Prostate gland (tissue), 2 donors: ENCODE measurements around the gene SLC24A4. TPM values are rescaled to one million over a fixed set of nuclear protein-coding genes. Genes with fewer than 3 reads are reported as not detected.

ENCODE experiments used
- DNase-seq: peaks from one replicate; pipeline ENCODE4 v3.0.0-alpha.2; 2019; ENCODE audit warnings: low spot score
- H3K27ac ChIP-seq, 2 donors: fragments of 200-600 bp; sonication (generic); 2 replicates each; pipeline ENCODE4 v1.5.1; 2017 to 2019
- H3K27me3 ChIP-seq: fragments of 200-600 bp; sonication (generic); replicated peaks from 2 replicates; pipeline ENCODE4 v1.5.1; 2019; ENCODE audit not compliant: insufficient read depth
- H3K36me3 ChIP-seq, 2 donors: fragments of 200-600 bp; sonication (generic); 1 replicate in 1 of 2; 2 replicates in 1 of 2; pipeline versions ENCODE4 v1.5.1 to v1.8.1; 2017 to 2019
- H3K4me1 ChIP-seq: fragments of 200-600 bp; sonication (generic); replicated peaks from 2 replicates; pipeline ENCODE4 v1.5.1; 2019
- H3K4me3 ChIP-seq, 2 donors: fragments of 200-600 bp; sonication (generic); 2 replicates each; pipeline ENCODE4 v1.5.1; 2017 to 2019
- H3K9me3 ChIP-seq: fragments of 200-600 bp; sonication (generic); 2 replicates; pipeline ENCODE4 v1.5.1; 2017
- POLR2A ChIP-seq: fragments of 450-650 bp; IDR thresholded peaks from one replicate; pipeline ENCODE4 v1.6.1; 2016; ENCODE audit warnings: antibody characterized with exemption, mild to moderate bottlenecking
- POLR2AphosphoS5 ChIP-seq: sonication (generic); formaldehyde crosslinking; IDR thresholded peaks from one replicate; pipeline ENCODE4 v1.6.1; 2017; ENCODE audit warnings: antibody characterized with exemption
- WGBS: methylation state at CpG from one replicate; pipeline ENCODE4 v1.1.5; 2018; 5-methylcytosine and 5-hydroxymethylcytosine counted together
- intact Hi-C: fragments of 100-400 bp; cut with DNase I; formaldehyde crosslinking; loops from one replicate; pipeline ENCODE4 v1.14.2; 2022
- total RNA-seq, 2 donors: library from RNA; depleted of rRNA; stranded (reverse); fragments of >200 nt; gene quantifications; one replicate each; pipeline ENCODE4 v1.1.0, GENCODE V29; 2016
- TF ChIP-seq, protein P1 (sequence below), 4 experiments: fragments of 200-600 bp in 2 of 4; fragments of 450-650 bp in 2 of 4; sonication (generic) in 2 of 4; IDR thresholded peaks; 1 replicate in 3 of 4; 2 replicates in 1 of 4; pipeline ENCODE4 v1.5.1; 2016 to 2019; ENCODE audit warnings: antibody characterized with exemption in 4 of 4, mild to moderate bottlenecking in 2 of 4, moderate library complexity in 2 of 4

The SLC24A4 gene
- total RNA-seq, 2 donors from 2014 or later: 0.82 to 7.2 TPM

GRCh38 chr14:92277031-92277430, 45.9 kb upstream of the SLC24A4 start:
- H3K36me3 ChIP-seq: no peaks in the 10 kb centered on the region
- H3K9me3 ChIP-seq: no peaks in the 10 kb centered on the region
- DNase-seq: no peak
- intact Hi-C loops: no loop called here
- H3K27me3 ChIP-seq: no peaks in the 10 kb centered on the region
- H3K4me3 ChIP-seq: no peak overlapping the region
- 89% methylated on average over 5 of the region's 5 CpGs for WGBS
- TF ChIP-seq POLR2AphosphoS5 (no peak), POLR2A (no peak)
- TF ChIP-seq, protein P1, sequence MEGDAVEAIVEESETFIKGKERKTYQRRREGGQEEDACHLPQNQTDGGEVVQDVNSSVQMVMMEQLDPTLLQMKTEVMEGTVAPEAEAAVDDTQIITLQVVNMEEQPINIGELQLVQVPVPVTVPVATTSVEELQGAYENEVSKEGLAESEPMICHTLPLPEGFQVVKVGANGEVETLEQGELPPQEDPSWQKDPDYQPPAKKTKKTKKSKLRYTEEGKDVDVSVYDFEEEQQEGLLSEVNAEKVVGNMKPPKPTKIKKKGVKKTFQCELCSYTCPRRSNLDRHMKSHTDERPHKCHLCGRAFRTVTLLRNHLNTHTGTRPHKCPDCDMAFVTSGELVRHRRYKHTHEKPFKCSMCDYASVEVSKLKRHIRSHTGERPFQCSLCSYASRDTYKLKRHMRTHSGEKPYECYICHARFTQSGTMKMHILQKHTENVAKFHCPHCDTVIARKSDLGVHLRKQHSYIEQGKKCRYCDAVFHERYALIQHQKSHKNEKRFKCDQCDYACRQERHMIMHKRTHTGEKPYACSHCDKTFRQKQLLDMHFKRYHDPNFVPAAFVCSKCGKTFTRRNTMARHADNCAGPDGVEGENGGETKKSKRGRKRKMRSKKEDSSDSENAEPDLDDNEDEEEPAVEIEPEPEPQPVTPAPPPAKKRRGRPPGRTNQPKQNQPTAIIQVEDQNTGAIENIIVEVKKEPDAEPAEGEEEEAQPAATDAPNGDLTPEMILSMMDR (IDR thresholded peaks at IDR 0.05): no peak
- H3K27ac ChIP-seq: no peak overlapping the region
- H3K4me1 ChIP-seq: no peaks in the 10 kb centered on the region

GRCh38 chr14:92280554-92281262, 42.3 kb upstream of the SLC24A4 start:
- TF ChIP-seq, protein P1 (IDR thresholded peaks at IDR 0.05): no peak
- no peak for TF ChIP-seq POLR2AphosphoS5
- no peak for TF ChIP-seq POLR2A
- Histone ChIP-seq H3K27me3 (no peaks in the 10 kb centered on the region), H3K36me3 (no peaks in the 10 kb centered on the region), H3K4me1 (no peaks in the 10 kb centered on the region), H3K4me3 (no peak overlapping the region), H3K27ac (no peak overlapping the region), H3K9me3 (no peaks in the 10 kb centered on the region)
- 89% methylated on average over 4 of the region's 4 CpGs for WGBS
- no peak for DNase-seq
- intact Hi-C loops: no loop called here

DNA sequence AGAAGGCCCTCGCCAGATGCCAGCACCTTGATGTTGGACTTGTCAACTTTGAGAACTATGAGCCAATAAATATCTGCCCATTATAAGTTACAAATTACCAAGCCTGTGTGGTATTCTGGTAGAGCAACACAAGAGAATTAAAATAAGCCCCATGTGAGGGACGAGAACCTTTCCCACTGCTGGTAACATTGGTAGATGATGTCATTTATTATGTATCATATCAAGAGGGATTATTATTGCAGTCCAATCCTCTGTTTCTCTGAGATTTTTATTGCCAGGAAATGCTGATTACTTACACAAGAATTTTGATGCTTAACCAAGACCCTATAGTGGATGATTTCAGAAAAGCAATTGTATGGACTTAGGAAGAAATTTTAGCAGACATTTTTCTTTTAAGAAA, 40.3 kb upstream of the SLC24A4 start:
- Histone ChIP-seq H3K4me1 (no peaks in the 10 kb centered on the region), H3K27ac (no peak overlapping the region), H3K4me3 (no peak overlapping the region), H3K36me3 (no peaks in the 10 kb centered on the region), H3K27me3 (no peaks in the 10 kb centered on the region), H3K9me3 (no peaks in the 10 kb centered on the region)
- no peak for DNase-seq
- no peak for TF ChIP-seq POLR2A
- TF ChIP-seq, protein P1 (IDR thresholded peaks at IDR 0.05): no peak
- no peak for TF ChIP-seq POLR2AphosphoS5
- intact Hi-C loops: no loop called here
- 92% methylated on average over 2 of the region's 2 CpGs for WGBS

- Histone ChIP-seq H3K9me3 (no peaks in the 10 kb centered on the region), H3K36me3 (no peaks in the 10 kb centered on the region), H3K27me3 (no peaks in the 10 kb centered on the region), H3K4me1 (no peaks in the 10 kb centered on the region), H3K27ac (no peak overlapping the region), H3K4me3 (no peak overlapping the region)
- intact Hi-C loops: no loop called here
- TF ChIP-seq, protein P1 (IDR thresholded peaks at IDR 0.05): no peak
- no peak for TF ChIP-seq POLR2AphosphoS5
- TF ChIP-seq POLR2A: no peak
- WGBS: 91% methylated on average over 3 of the region's 3 CpGs
- DNase-seq: no peak
These were observed 37.7 kb upstream of the SLC24A4 start for GRCh38 chr14:92285311-92285710.

GRCh38 chr14:92287987-92288386, 35.0 kb upstream of the SLC24A4 start:
- no peaks in the 10 kb centered on the region for H3K27me3 ChIP-seq
- DNase-seq: no peak
- TF ChIP-seq POLR2A: no peak
- TF ChIP-seq, protein P1 (IDR thresholded peaks at IDR 0.05): no peak
- no peak for TF ChIP-seq POLR2AphosphoS5
- WGBS: 92% methylated on average over 10 of the region's 10 CpGs
- no peaks in the 10 kb centered on the region for H3K9me3 ChIP-seq
- no peak overlapping the region for H3K27ac ChIP-seq
- H3K36me3 ChIP-seq: no peaks in the 10 kb centered on the region
- no peaks in the 10 kb centered on the region for H3K4me1 ChIP-seq
- no peak overlapping the region for H3K4me3 ChIP-seq
- intact Hi-C loops: no loop called here
